DND-41 (cell line): ENCODE results near the gene SKIC2.

ENCODE experiments used
- CTCF ChIP-seq: IDR thresholded peaks from 2 replicates; pipeline ENCODE4 v1.5.1; 2012; ENCODE audit warnings: borderline replicate concordance, low read length, moderate library complexity, mild to moderate bottlenecking; ENCODE audit not compliant: poor library complexity, severe bottlenecking; ENCODE audit errors: extremely low read depth
- EZH2 ChIP-seq: IDR thresholded peaks from 3 replicates; pipeline ENCODE4 v1.6.1; 2012; ENCODE audit warnings: borderline replicate concordance, low read depth, mild to moderate bottlenecking, moderate library complexity, low read length, inconsistent platforms; ENCODE audit not compliant: severe bottlenecking

- no peak for TF ChIP-seq CTCF
- TF ChIP-seq EZH2 = no peak
Observed at GRCh38 chr6:31969712-31970603, 11.0 kb downstream of the SKIC2 start.
